GM18507 (cell line): ENCODE results near the gene AFF3.
"Not testable (repeated sequence)": the region's sequence is repeated elsewhere in the genome, so short reads cannot be mapped to it uniquely, and the experiment has no call there.

Experiments
- DNase-seq: peaks from one replicate; pipeline ENCODE4 v3.0.0; 2011; ENCODE audit warnings: low read depth; ENCODE audit not compliant: insufficient read length; ENCODE audit errors: extremely low spot score
- FAIRE-seq: peaks from 2 replicates; lab custom pipeline; 2011; peaks lifted over from hg19 to GRCh38; lab: Jason Lieb, UNC

The AFF3 gene

GRCh38 chr2:99678625-99679024 lies 463.8 kb downstream of the AFF3 start:
- DNase-seq (no peak), FAIRE-seq (no peak)

DNA sequence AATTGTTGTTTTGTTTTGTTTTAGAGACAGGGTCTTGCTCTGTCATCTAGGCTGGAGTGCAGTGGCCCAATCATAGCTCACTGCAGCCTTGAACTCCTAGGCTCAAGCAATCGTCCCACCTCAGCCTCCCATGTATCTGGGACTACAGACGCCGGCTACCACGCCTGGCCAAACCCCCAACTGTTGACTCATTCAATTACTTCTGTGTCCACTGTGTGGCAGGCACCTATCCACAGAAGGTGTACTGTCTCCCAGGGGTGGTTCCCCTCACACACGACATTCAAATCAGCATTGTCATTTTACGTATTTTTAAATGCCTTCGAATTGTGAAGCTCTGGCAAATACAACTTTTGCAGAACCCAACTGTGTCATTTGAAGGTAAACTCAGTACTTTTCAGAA lies 464.6 kb downstream of the AFF3 start:
- DNase-seq: no peak
- FAIRE-seq: no peak

DNA sequence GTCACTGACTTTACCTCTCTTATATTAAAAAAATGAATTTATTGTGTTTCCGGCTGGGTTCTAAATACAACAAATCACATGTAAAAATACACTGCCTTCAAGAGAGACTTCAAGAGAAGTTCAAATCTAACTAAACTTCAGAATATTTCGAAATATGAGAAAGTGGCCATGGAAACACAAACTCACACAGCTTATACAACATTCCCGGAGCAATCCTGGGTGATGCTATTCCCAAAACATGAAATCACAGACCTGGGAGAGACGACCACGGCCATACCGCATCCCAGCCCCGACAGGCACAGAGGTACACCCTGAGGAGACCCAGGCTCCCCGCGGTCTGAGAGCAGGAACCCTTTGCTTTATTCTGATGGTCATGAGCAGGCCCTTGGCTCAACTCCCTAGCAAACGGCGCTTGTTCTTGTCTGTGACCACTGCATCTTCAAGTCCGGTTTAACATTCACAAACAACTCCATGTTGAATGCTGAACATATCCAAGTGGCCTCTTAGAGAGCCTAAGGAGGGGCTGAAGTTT lies 467.2 kb downstream of the AFF3 start:
- DNase-seq (no peak), FAIRE-seq (no peak)

- DNase-seq: no peak
- no peak for FAIRE-seq
Measured at GRCh38 chr2:99674090-99674489, 468.3 kb downstream of the AFF3 start.

DNA sequence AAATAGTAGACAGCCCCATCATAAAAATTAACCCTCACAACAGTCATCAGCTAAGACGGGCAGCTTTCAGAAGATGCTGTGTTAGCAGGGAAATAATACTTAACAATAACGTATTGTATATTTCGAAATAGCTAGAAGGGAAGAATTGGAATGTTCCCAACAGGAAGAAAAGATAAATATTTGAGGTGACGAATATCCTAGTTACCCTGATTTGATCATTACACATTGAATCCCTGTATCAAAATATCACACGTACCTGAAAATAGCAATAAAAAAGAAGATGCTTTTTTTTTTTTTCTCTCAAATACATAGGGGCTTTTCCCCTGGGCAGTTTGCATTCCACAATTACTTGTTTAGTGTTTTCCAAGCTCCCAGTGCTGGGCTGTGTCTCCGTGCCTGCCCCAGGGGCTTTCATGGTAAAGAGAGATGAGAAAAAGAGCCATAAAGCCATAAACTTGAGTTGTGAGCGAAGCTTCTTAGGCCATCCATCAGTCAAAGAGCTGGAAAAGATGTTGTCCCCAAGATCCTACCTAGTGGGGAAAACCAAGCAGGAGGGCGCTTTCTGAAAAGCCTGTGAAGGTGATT lies 469.5 kb downstream of the AFF3 start:
- DNase-seq (no peak), FAIRE-seq (no peak)

- DNase-seq (no peak), FAIRE-seq (no peak)
Measured at GRCh38 chr2:99670768-99671734, 471.3 kb downstream of the AFF3 start.

DNA sequence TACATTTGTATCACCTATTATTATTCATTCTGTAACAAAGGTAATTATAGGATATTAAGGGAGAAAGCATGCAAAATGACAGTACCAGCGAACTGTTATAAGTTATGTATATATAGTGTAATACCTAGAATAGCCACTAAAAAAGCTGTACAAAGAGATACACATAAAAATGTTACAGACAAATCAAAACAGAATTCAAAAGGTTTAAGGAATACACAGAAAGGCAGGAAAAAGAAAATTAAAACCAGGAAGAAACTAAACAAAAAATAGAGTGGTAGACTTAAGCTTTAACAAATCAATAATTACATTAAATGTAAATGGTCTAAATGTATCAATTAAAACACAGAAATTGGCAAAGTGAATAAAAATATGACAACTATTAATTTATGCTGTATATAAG lies 476.1 kb downstream of the AFF3 start:
- DNase-seq (no peak), FAIRE-seq (no peak)

DNA sequence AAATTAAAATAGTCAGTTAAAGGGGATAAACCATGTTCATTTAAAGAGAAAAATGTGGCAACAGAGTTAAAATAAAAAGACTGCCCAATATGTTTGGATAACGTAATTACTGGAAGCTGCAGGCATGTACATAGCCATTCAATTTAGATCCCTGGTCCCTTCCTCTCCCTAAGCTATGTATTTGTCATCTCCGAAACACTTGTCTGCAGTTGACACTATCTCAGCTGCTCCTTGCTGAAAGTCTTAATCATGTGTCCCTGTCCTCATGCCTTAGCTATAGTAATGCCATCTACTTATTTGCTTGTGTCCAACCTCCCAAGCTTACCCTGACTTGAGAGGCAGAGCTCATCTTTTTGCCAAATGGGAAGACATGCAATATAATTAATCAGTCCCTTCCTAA lies 478.7 kb downstream of the AFF3 start:
- FAIRE-seq (no peak), DNase-seq (no peak)

GRCh38 chr2:99662761-99663341 lies 479.5 kb downstream of the AFF3 start:
- no peak for DNase-seq
- FAIRE-seq: no peak

DNA sequence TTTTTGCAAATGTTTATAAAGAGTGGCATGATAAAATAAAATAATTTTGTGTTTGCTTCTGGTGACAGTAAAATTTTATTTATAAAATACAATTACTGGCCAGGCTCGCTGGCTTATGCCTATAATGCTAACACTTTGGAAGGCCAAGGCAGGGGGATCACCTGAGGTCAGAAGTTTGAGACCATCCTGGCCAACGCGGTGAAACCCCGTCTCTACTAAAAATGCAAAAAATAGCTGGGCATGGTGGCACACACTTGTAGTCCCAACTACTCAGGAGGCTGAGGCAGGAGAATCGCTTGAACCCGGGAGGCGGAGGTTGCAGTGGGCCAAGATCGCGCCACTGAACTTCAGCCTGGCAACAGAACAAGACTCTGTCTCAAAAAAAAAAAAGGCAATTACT lies 480.6 kb downstream of the AFF3 start:
- FAIRE-seq, DNase-seq: not testable (repeated sequence)

GRCh38 chr2:99660616-99661406 lies 481.6 kb downstream of the AFF3 start:
- FAIRE-seq (no peak), DNase-seq (no peak)

DNA sequence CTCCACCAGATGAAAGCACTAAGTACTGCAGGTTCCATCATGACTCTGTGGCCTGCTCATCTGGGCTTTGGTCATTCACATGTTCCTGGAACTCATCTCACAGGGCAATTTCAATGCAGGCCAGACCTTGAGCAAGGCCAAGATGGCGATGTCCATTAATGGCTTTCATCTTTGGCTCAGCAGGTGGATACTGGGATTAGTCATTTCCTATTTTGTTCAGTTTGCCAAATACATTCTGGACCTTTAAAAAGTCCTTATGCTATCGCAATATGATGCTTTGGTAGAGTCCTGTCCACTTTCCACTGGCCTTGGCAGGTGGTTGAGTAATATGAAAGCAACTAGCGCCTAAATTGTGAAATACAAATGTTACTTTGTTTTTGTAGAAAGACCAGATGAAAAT lies 482.5 kb downstream of the AFF3 start:
- no peak for FAIRE-seq

GRCh38 chr2:99657691-99658258 lies 484.6 kb downstream of the AFF3 start:
- FAIRE-seq (no peak), DNase-seq (no peak)

More for the DNA sequence above, 482.5 kb downstream of the AFF3 start:
- DNase-seq: no peak

GRCh38 chr2:99656994-99657393 lies 485.4 kb downstream of the AFF3 start:
- DNase-seq (no peak), FAIRE-seq (no peak)

DNA sequence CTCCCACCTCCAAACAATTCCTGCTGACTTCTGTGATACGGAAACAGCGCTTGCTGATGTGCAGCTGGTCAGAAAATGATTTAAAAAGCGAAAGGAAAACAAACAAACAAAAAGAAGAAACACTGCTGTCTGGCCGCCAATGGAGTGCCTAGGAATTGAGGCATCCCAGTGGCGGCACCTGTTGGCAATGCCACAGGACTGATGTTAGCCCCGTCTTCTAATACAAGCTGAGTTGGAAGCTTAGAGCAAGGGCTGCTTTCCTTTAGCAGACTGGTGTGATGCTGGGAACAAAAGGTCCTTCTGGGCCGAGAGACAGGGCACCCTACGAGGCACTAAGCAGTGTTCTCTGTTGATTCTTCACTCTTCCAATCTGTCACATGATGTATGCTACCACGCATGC lies 489.0 kb downstream of the AFF3 start:
- FAIRE-seq (no peak), DNase-seq (no peak)

DNA sequence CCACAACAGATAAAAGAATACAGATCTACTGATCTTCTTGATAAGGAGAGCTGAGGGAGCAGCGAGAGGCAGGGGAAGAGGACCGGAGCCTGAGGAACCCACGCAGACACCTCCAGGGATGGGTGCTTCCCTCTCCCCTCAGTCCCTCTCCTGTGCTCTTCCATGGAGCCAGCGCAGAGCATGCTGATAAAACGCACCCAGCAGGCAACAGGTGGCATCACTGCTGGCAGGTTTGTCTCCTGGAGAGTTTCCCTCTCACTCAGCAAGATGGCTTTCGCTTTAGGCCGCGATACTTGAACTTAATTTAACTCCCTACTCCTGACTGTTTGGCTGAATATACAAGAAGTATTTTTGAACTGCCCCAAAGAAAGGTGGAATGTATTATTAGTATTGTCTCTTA lies 489.5 kb downstream of the AFF3 start:
- DNase-seq (no peak), FAIRE-seq (no peak)

DNA sequence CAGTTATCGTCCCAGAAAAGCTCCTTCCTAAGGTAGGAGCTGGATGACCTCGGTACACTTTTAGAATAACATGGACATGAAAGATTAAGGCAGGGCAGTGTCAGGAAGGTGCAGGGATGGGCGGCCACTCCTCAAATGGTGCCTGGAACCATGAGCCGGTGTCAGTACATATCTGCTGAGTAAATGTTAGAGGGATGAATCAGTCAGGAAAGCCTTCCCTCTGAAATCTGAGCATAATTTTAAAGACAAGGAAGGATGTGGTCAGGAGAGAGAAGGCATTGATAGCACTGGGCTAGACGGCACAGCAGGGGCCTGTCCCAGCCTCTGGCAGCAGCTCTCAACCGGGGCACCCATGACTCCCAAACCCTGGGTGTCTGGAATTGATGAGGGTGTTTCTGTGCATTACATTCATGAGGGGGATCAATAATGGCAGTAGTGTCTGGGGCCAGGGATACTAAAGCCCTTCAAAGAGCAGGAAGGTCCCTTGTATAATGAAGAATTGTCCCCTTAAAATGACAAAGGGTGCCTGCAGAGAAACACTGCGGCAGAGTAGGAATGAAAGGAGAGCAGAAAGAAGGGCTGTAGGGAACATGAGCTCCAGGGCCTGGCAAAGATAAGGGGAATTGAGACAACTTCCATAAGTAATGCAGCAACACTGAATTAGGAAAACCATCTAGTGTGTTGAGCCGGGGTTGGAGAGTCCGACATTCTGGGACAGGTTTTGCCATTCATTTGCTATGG lies 490.3 kb downstream of the AFF3 start:
- DNase-seq: no peak

DNA sequence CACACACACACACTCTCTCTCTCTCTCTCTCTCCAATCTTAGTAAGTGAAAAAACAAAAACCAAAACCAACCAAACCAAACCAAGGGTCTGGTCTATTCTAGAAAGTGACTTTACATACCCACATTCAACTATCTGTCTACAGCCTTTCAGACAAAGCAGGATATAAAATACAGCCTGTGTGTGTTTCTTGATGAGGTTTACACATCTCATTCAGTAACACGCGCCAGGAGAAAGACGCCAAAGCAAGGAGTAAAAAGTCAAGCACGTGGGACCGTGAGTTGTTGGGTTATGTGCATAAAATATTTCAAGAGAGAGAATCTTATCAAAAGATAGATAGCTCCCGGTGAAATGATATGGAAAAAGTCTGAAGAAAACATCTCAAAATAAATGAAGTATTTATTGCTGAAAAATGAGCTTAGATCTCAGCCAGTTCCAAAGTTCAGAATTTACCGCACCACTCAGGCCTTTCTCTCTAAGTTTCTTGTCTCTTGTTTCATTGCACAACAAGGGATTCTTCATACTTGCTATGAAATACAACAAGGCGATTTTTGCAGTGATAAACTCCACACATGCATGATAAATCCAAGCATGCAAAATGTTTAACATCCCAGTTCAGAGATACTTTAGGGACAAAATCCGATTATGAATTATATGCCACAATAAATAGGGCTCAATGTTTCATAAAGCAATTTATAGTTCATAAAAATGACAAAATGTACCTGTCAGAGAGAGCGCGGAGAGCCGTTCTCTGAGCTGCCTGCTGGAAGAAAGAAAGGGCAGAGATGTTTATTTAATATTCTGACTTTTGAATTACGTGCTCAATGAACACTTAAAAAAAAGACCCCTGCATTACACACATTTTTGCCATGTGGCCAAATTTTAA lies 493.2 kb downstream of the AFF3 start:
- FAIRE-seq (no peak), DNase-seq (no peak)

More for the DNA sequence above, 490.3 kb downstream of the AFF3 start:
- no peak for FAIRE-seq
